GM18870 (cell line): Measurements from ENCODE around the gene OR10K2.
A peak's percentile ranks its signal among the peaks of the same experiment; 100 is the strongest.

Experiments used
- ATAC-seq: cut with Tn5 transposase; IDR thresholded peaks from one replicate; pipeline ENCODE4 v1.9.1; 2021; ENCODE audit warnings: moderate library complexity; ENCODE audit not compliant: unreplicated experiment

The OR10K2 gene

DNA sequence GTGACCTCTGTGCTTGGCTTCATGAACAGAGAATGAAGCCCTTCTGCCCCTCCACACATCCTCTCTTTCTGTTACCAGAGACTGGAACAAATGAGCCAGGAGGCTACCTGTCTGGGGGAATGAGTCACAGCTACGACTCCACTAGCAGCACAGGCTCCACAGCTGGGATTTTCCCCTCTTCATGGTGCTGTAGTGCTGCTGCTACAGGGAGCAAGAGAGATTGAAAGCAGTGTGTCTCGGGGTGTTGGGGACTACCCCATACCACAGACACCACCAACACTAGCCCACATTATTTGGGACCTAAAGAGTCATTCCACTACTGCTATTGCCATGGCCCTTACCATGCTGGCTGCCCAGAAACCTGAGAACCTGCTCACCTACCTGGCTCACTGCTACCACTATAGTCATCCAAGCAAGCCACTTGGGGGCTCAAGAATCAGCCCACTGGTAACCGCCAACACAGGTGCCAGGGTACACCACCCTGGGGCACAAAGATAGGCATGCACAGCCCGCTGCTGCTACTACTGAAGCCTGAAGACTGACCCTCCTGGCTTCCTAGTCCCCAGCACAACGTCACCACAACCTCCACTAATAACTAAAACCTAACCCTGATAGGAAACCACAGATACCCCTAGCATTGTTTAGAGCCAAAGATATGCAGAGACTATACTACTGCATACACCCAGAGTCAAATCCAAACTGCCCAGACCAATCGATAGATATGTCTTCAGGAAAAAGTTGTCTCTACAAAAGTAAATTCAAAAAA is 54.7 kb downstream of the OR10K2 start:
- peak; percentile 96 for ATAC-seq
